Fibroblast of lung (primary cell): Measurements from ENCODE around the gene GPC6. TPM values are rescaled to one million over a fixed set of nuclear protein-coding genes. Genes with fewer than 3 reads are reported as not detected.

Experiments used
- DNase-seq, 2 donors: peaks; one replicate each; pipeline versions ENCODE4 v3.0.0 to v3.0.0-alpha.2; 2010; ENCODE audit warnings: low read depth in 2 of 2
- H2AFZ ChIP-seq: 2 replicates; pipeline ENCODE4 v1.5.1; 2012; ENCODE audit warnings: low read length, control low read depth, inconsistent platforms
- H3K27ac ChIP-seq: 2 replicates; pipeline ENCODE4 v1.5.1; 2011; ENCODE audit warnings: low read length, control low read depth; ENCODE audit not compliant: insufficient read depth
- H3K27me3 ChIP-seq: 2 replicates; pipeline ENCODE4 v1.5.1; 2011; ENCODE audit warnings: mild to moderate bottlenecking, low read length; ENCODE audit not compliant: control insufficient read depth, insufficient read depth
- H3K36me3 ChIP-seq: 2 replicates; pipeline ENCODE4 v1.5.1; 2011; ENCODE audit warnings: low read length; ENCODE audit not compliant: control insufficient read depth, insufficient read depth
- H3K4me1 ChIP-seq: 2 replicates; pipeline ENCODE4 v1.5.1; 2011; ENCODE audit warnings: low read length; ENCODE audit not compliant: control insufficient read depth, insufficient read depth; ENCODE audit errors: extremely low read depth
- H3K4me2 ChIP-seq: 2 replicates; pipeline ENCODE4 v1.5.1; 2011; ENCODE audit warnings: low read length, control low read depth; ENCODE audit not compliant: insufficient read depth; ENCODE audit errors: extremely low read depth
- H3K4me3 ChIP-seq, 4 experiments: fragments of 200-600 bp in 1 of 4; sonication (generic) in 1 of 4; replicated peaks in 1 of 4; 2 replicates each; pipeline ENCODE4 v1.5.1; 2011 to 2016; ENCODE audit warnings: low read length in 4 of 4, low read depth in 3 of 4, mild to moderate bottlenecking in 3 of 4, control low read depth in 2 of 4, inconsistent platforms in 1 of 4, mixed read lengths in 1 of 4; ENCODE audit not compliant: insufficient read depth in 1 of 4; ENCODE audit errors: control extremely low read depth in 1 of 4
- H3K79me2 ChIP-seq: 2 replicates; pipeline ENCODE4 v1.5.1; 2012; ENCODE audit warnings: mild to moderate bottlenecking, low read length, inconsistent platforms; ENCODE audit not compliant: control insufficient read depth, insufficient read depth
- H3K9ac ChIP-seq: 2 replicates; pipeline ENCODE4 v1.5.1; 2011; ENCODE audit warnings: mild to moderate bottlenecking, low read length, control low read depth; ENCODE audit not compliant: insufficient read depth
- H3K9me3 ChIP-seq: 2 replicates; pipeline ENCODE4 v1.5.1; 2012; ENCODE audit warnings: low read depth, low read length; ENCODE audit not compliant: control insufficient read depth, insufficient read depth
- H4K20me1 ChIP-seq: 2 replicates; pipeline ENCODE4 v1.5.1; 2011; ENCODE audit warnings: low read length; ENCODE audit not compliant: control insufficient read depth, insufficient read depth; ENCODE audit errors: extremely low read depth
- EZH2 ChIP-seq: IDR thresholded peaks from 2 replicates; pipeline ENCODE4 v1.5.1; 2012; ENCODE audit warnings: low read length, control low read depth, mild to moderate bottlenecking; ENCODE audit errors: missing control alignments
- polyA plus RNA-seq, 2 donors: library from polyadenylated mRNA; depleted of rRNA in 1 of 2; stranded (reverse) in 1 of 2; unstranded in 1 of 2; fragments of >200 nt; gene quantifications; 2 replicates each; pipeline ENCODE4 v1.2.1, GENCODE V29; 2011 to 2012; ENCODE audit warnings: missing spikeins in 1 of 2
- total RNA-seq: library from RNA; depleted of rRNA; stranded (reverse); fragments of >200 nt; gene quantifications from 2 replicates; pipeline ENCODE4 v1.2.1, GENCODE V29; 2014
- TF ChIP-seq, protein P1 (sequence below), 2 donors: IDR thresholded peaks in 1 of 2; conservative IDR thresholded peaks in 1 of 2; 1 replicate in 1 of 2; 2 replicates in 1 of 2; pipeline ENCODE4 v1.5.1; 2011 to 2012; ENCODE audit warnings: low read length in 2 of 2, control low read depth in 1 of 2, inconsistent platforms in 1 of 2, low read depth in 1 of 2, mild to moderate bottlenecking in 1 of 2

Gene GPC6
- total and polyA plus RNA-seq, 2 donors (not counting 1 experiment from before 2014, with no cell fraction given) = 11.2 to 33.7 TPM

DNA sequence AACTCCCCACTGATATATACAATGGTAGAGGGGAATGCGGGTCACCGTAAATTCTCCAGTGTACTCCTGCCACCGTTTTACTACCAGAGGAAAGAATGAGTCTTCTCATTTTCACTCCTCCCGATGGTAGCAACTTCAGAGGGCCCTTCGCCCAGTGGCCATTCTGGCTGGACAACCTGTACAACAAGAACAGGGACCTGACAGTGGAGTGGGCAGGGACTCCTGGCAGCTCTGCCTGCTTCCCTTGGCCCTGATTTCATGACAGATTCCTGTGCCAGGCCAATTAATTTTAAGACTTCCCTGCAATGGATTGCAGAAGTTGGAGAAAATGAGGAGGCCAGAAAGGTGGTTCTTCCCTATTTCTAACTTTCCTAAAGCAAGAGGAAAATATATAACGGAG, 148.9 kb downstream of the GPC6 start:
- Histone ChIP-seq H3K4me3 (no peak overlapping the region), H3K27ac (no peak overlapping the region), H3K79me2 (no peaks in the 10 kb centered on the region), H4K20me1 (no peaks in the 10 kb centered on the region), H3K4me2 (no peak overlapping the region), H3K9ac (no peak overlapping the region), H3K9me3 (no peaks in the 10 kb centered on the region), H3K27me3 (no peaks in the 10 kb centered on the region), H2AFZ (no peak overlapping the region), H3K36me3 (no peaks in the 10 kb centered on the region), H3K4me1 (no peaks in the 10 kb centered on the region)
- no peak for DNase-seq
- TF ChIP-seq, protein P1, sequence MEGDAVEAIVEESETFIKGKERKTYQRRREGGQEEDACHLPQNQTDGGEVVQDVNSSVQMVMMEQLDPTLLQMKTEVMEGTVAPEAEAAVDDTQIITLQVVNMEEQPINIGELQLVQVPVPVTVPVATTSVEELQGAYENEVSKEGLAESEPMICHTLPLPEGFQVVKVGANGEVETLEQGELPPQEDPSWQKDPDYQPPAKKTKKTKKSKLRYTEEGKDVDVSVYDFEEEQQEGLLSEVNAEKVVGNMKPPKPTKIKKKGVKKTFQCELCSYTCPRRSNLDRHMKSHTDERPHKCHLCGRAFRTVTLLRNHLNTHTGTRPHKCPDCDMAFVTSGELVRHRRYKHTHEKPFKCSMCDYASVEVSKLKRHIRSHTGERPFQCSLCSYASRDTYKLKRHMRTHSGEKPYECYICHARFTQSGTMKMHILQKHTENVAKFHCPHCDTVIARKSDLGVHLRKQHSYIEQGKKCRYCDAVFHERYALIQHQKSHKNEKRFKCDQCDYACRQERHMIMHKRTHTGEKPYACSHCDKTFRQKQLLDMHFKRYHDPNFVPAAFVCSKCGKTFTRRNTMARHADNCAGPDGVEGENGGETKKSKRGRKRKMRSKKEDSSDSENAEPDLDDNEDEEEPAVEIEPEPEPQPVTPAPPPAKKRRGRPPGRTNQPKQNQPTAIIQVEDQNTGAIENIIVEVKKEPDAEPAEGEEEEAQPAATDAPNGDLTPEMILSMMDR (conservative IDR thresholded peaks at IDR 0.05 in 1 of 2, IDR thresholded peaks at IDR 0.05 in 1 of 2; ENCODE audit: low read depth in 1 of 2, low read length in 2 of 2) = no peak
- TF ChIP-seq EZH2 = no peak

- Histone ChIP-seq H4K20me1 (no peaks in the 10 kb centered on the region), H3K36me3 (no peaks in the 10 kb centered on the region), H3K27ac (no peak overlapping the region), H3K9me3 (no peaks in the 10 kb centered on the region), H3K27me3 (no peaks in the 10 kb centered on the region), H3K9ac (no peak overlapping the region), H3K4me2 (no peak overlapping the region), H2AFZ (no peak overlapping the region), H3K4me3 (no peak overlapping the region), H3K79me2 (no peaks in the 10 kb centered on the region), H3K4me1 (no peaks in the 10 kb centered on the region)
- DNase-seq = peak in 1 of 2 donors; percentile 23
- no peak for TF ChIP-seq EZH2
- TF ChIP-seq, protein P1 (conservative IDR thresholded peaks at IDR 0.05 in 1 of 2, IDR thresholded peaks at IDR 0.05 in 1 of 2; ENCODE audit: low read depth in 1 of 2, low read length in 2 of 2) = no peak
These were observed 150.6 kb downstream of the GPC6 start for GRCh38 chr13:93377196-93377595.

GRCh38 chr13:93378184-93378583, 151.6 kb downstream of the GPC6 start:
- Histone ChIP-seq H3K27me3 (no peaks in the 10 kb centered on the region), H3K9ac (no peak overlapping the region), H3K9me3 (no peaks in the 10 kb centered on the region), H3K4me2 (no peak overlapping the region), H3K79me2 (no peaks in the 10 kb centered on the region), H3K36me3 (no peaks in the 10 kb centered on the region), H3K4me1 (no peaks in the 10 kb centered on the region), H4K20me1 (no peaks in the 10 kb centered on the region), H3K4me3 (no peak overlapping the region), H3K27ac (no peak overlapping the region), H2AFZ (no peak overlapping the region)
- TF ChIP-seq, protein P1 (conservative IDR thresholded peaks at IDR 0.05 in 1 of 2, IDR thresholded peaks at IDR 0.05 in 1 of 2; ENCODE audit: low read depth in 1 of 2, low read length in 2 of 2) = no peak
- no peak for TF ChIP-seq EZH2
- no peak for DNase-seq
